Upper lobe of right lung (tissue), 1 donor: ENCODE results near the gene SOAT2. TPM values are rescaled to one million over a fixed set of nuclear protein-coding genes. Genes with fewer than 3 reads are reported as not detected.

Experiments
- ATAC-seq: fragments of 200-7000 bp; cut with Tn5 transposase; one replicate; pipeline ENCODE4 v1.9.1; 2020; ENCODE audit warnings: mild to moderate bottlenecking, moderate library complexity
- DNase-seq: peaks from one replicate; pipeline ENCODE4 v3.0.0-alpha.2; 2020
- H3K27ac ChIP-seq: fragments of 200-600 bp; one replicate; pipeline ENCODE4 v1.8.0; 2022
- H3K27me3 ChIP-seq: fragments of 200-600 bp; one replicate; pipeline ENCODE4 v1.8.0; 2022; ENCODE audit warnings: mild to moderate bottlenecking
- H3K36me3 ChIP-seq: fragments of 200-600 bp; one replicate; pipeline ENCODE4 v1.8.0; 2022
- H3K4me1 ChIP-seq: fragments of 200-600 bp; one replicate; pipeline ENCODE4 v1.8.0; 2022
- H3K4me3 ChIP-seq: fragments of 200-600 bp; one replicate; pipeline ENCODE4 v1.8.0; 2022; ENCODE audit warnings: mild to moderate bottlenecking
- H3K9me3 ChIP-seq: fragments of 200-600 bp; one replicate; pipeline ENCODE4 v1.8.0; 2022
- CTCF ChIP-seq: fragments of 200-600 bp; IDR thresholded peaks from one replicate; pipeline ENCODE4 v1.8.0; 2022; ENCODE audit warnings: antibody characterized with exemption
- intact Hi-C: fragments of 100-400 bp; cut with DNase I; formaldehyde crosslinking; loops from one replicate; pipeline ENCODE4 v1.11.0; 2022
- total RNA-seq: library from RNA; stranded (reverse); fragmentation: NEBNext Ultra II Directional; extraction: Animal tissue kit (Norgen Biotek cat#: 25700); gene quantifications from one replicate; pipeline ENCODE4 v1.2.1, GENCODE V29; 2021
- donor health status: DM: no; HTN: yes; CAD: no; lungs with severe emphysema.

Gene SOAT2
- total RNA-seq, 1 donor from 2014 or later, result not detected

- Histone ChIP-seq H3K27me3 (no peaks in the 10 kb centered on the region), H3K4me1 (peaks cover 61% of the 10 kb centered on the region), H3K27ac (no peak overlapping the region), H3K9me3 (no peaks in the 10 kb centered on the region), H3K4me3 (no peak overlapping the region), H3K36me3 (peaks cover 94% of the 10 kb centered on the region)
- TF ChIP-seq CTCF, result no peak
- ATAC-seq (no peak), DNase-seq (peak; percentile 63)
- intact Hi-C loops, result no loop called here
Measured at GRCh38 chr12:53057816-53058500, 45.3 kb upstream of the SOAT2 start.

GRCh38 chr12:53058674-53059433 lies 44.4 kb upstream of the SOAT2 start:
- peaks cover 56% of the 10 kb centered on the region for H3K4me1 ChIP-seq
- DNase-seq (peak; percentile 66), ATAC-seq (no peak)
- no peak for TF ChIP-seq CTCF
- intact Hi-C loops, result no loop called here
- no peak overlapping the region for H3K27ac ChIP-seq
- no peaks in the 10 kb centered on the region for H3K9me3 ChIP-seq
- peaks cover 94% of the 10 kb centered on the region for H3K36me3 ChIP-seq
- no peak overlapping the region for H3K4me3 ChIP-seq
- no peaks in the 10 kb centered on the region for H3K27me3 ChIP-seq

- H3K27ac ChIP-seq, result peak overlapping the region; percentile 24
- DNase-seq (no peak), ATAC-seq (no peak)
- H3K4me1 ChIP-seq, result peaks cover 54% of the 10 kb centered on the region
- TF ChIP-seq CTCF, result no peak
- intact Hi-C loops, result no loop called here
- peaks cover 97% of the 10 kb centered on the region for H3K36me3 ChIP-seq
- H3K4me3 ChIP-seq, result no peak overlapping the region
- no peaks in the 10 kb centered on the region for H3K27me3 ChIP-seq
- no peaks in the 10 kb centered on the region for H3K9me3 ChIP-seq
Measured at GRCh38 chr12:53059434-53060063, 43.7 kb upstream of the SOAT2 start.

GRCh38 chr12:53060064-53060720 lies 43.1 kb upstream of the SOAT2 start:
- Histone ChIP-seq H3K4me3 (no peak overlapping the region), H3K27me3 (no peaks in the 10 kb centered on the region), H3K9me3 (no peaks in the 10 kb centered on the region), H3K27ac (peak overlapping the region; percentile 60), H3K36me3 (peaks cover 95% of the 10 kb centered on the region), H3K4me1 (peaks cover 47% of the 10 kb centered on the region)
- ATAC-seq, result no peak
- intact Hi-C loops, result no loop called here
- no peak for DNase-seq
- TF ChIP-seq CTCF, result no peak

GRCh38 chr12:53060721-53061276 lies 42.5 kb upstream of the SOAT2 start:
- Histone ChIP-seq H3K36me3 (peaks cover 95% of the 10 kb centered on the region), H3K27ac (peak overlapping the region; percentile 60), H3K4me3 (no peak overlapping the region), H3K9me3 (no peaks in the 10 kb centered on the region), H3K27me3 (no peaks in the 10 kb centered on the region), H3K4me1 (peaks cover 41% of the 10 kb centered on the region)
- DNase-seq, result peak; percentile 78
- no peak for TF ChIP-seq CTCF
- no peak for ATAC-seq
- intact Hi-C loops, result no loop called here
